Measurements from ENCODE around the gene GPR158. TPM values are rescaled to one million over a fixed set of nuclear protein-coding genes. Genes with fewer than 3 reads are reported as not detected.

GPR158 gene
- total and polyA plus RNA-seq, 2 experiments from 2014 or later, result 0.02 to 0.47 TPM

GRCh38 chr10:25457552-25457951, 282.8 kb downstream of the GPR158 start:
- TF ChIP-seq EZH2 (IDR thresholded peaks at IDR 0.05; ENCODE audit: borderline replicate concordance), result no peak
- TF ChIP-seq EZH2phosphoT487 (IDR thresholded peaks at IDR 0.05; ENCODE audit: low read depth, severe bottlenecking, unreplicated experiment), result no peak
- H3K27me3 ChIP-seq, result no peaks in the 10 kb centered on the region
- no peaks in the 10 kb centered on the region for H3K4me1 ChIP-seq (ENCODE audit: insufficient read depth)
- H4K20me1 ChIP-seq (ENCODE audit: insufficient read depth, poor library complexity, severe bottlenecking), result no peaks in the 10 kb centered on the region
- no peaks in the 10 kb centered on the region for H3K36me3 ChIP-seq (replicated peaks; ENCODE audit: insufficient read depth, low read depth)
- 91% methylated on average over 2 of the region's 2 CpGs for WGBS (ENCODE audit: low lambda C conversion rate, missing lambda C conversion rate)
- H2AFZ ChIP-seq, result no peak overlapping the region
- no peaks in the 10 kb centered on the region for H3K9me2 ChIP-seq (replicated peaks; ENCODE audit: insufficient read depth)
- H3K4me3 ChIP-seq, result no peak overlapping the region
- H3K79me2 ChIP-seq, result no peaks in the 10 kb centered on the region
- H3K9me3 ChIP-seq (ENCODE audit: low read depth), result no peaks in the 10 kb centered on the region
- H3K27ac ChIP-seq, result no peak overlapping the region
- DNase-seq (ENCODE audit: low spot score), result no peak
- no peak overlapping the region for H3K4me2 ChIP-seq

GRCh38 chr10:25465582-25466372, 291.0 kb downstream of the GPR158 start:
- Histone ChIP-seq H3K4me1 (ENCODE audit: insufficient read depth) (no peaks in the 10 kb centered on the region), H3K9me2 (replicated peaks; ENCODE audit: insufficient read depth) (no peaks in the 10 kb centered on the region), H3K9me3 (ENCODE audit: low read depth) (no peaks in the 10 kb centered on the region), H3K36me3 (replicated peaks; ENCODE audit: insufficient read depth, low read depth) (no peaks in the 10 kb centered on the region), H2AFZ (no peak overlapping the region), H3K27me3 (no peaks in the 10 kb centered on the region), H3K4me3 (no peak overlapping the region), H3K4me2 (no peak overlapping the region), H3K79me2 (no peaks in the 10 kb centered on the region), H3K27ac (no peak overlapping the region), H4K20me1 (ENCODE audit: insufficient read depth, poor library complexity, severe bottlenecking) (no peaks in the 10 kb centered on the region)
- TF ChIP-seq CTCF (IDR thresholded peaks at IDR 0.05; ENCODE audit: poor library complexity) (no peak), EZH2phosphoT487 (IDR thresholded peaks at IDR 0.05; ENCODE audit: low read depth, severe bottlenecking, unreplicated experiment) (no peak), EZH2 (IDR thresholded peaks at IDR 0.05; ENCODE audit: borderline replicate concordance) (no peak)
- DNase-seq (ENCODE audit: low spot score), result no peak
- WGBS (ENCODE audit: low lambda C conversion rate, missing lambda C conversion rate), result 93% methylated on average over 20 of the region's 20 CpGs

- Histone ChIP-seq H3K79me2 (no peaks in the 10 kb centered on the region), H3K4me3 (no peak overlapping the region), H3K36me3 (replicated peaks; ENCODE audit: insufficient read depth, low read depth) (no peaks in the 10 kb centered on the region), H3K9me3 (ENCODE audit: low read depth) (no peaks in the 10 kb centered on the region), H4K20me1 (ENCODE audit: insufficient read depth, poor library complexity, severe bottlenecking) (no peaks in the 10 kb centered on the region), H3K27ac (no peak overlapping the region), H3K4me2 (no peak overlapping the region), H2AFZ (no peak overlapping the region), H3K4me1 (ENCODE audit: insufficient read depth) (no peaks in the 10 kb centered on the region), H3K27me3 (no peaks in the 10 kb centered on the region), H3K9me2 (replicated peaks; ENCODE audit: insufficient read depth) (no peaks in the 10 kb centered on the region)
- 89% methylated on average over 8 of the region's 8 CpGs for WGBS (ENCODE audit: low lambda C conversion rate, missing lambda C conversion rate)
- TF ChIP-seq CTCF (IDR thresholded peaks at IDR 0.05; ENCODE audit: poor library complexity) (no peak), EZH2 (IDR thresholded peaks at IDR 0.05; ENCODE audit: borderline replicate concordance) (no peak), EZH2phosphoT487 (IDR thresholded peaks at IDR 0.05; ENCODE audit: low read depth, severe bottlenecking, unreplicated experiment) (no peak)
- DNase-seq (ENCODE audit: low spot score), result no peak
These were observed 293.1 kb downstream of the GPR158 start for GRCh38 chr10:25467881-25468280.

GRCh38 chr10:25481467-25481866, 306.7 kb downstream of the GPR158 start:
- no peak for DNase-seq (ENCODE audit: low spot score)
- Histone ChIP-seq H2AFZ (no peak overlapping the region), H3K9me3 (ENCODE audit: low read depth) (no peaks in the 10 kb centered on the region), H3K36me3 (replicated peaks; ENCODE audit: insufficient read depth, low read depth) (no peaks in the 10 kb centered on the region), H3K9me2 (replicated peaks; ENCODE audit: insufficient read depth) (no peaks in the 10 kb centered on the region), H3K27ac (no peak overlapping the region), H3K4me3 (no peak overlapping the region), H3K4me1 (ENCODE audit: insufficient read depth) (no peaks in the 10 kb centered on the region), H3K4me2 (no peak overlapping the region), H3K79me2 (no peaks in the 10 kb centered on the region), H4K20me1 (ENCODE audit: insufficient read depth, poor library complexity, severe bottlenecking) (no peaks in the 10 kb centered on the region), H3K27me3 (no peaks in the 10 kb centered on the region)
- WGBS (ENCODE audit: low lambda C conversion rate, missing lambda C conversion rate), result 88% methylated on average over 3 of the region's 3 CpGs
- TF ChIP-seq CTCF (IDR thresholded peaks at IDR 0.05; ENCODE audit: poor library complexity) (no peak), EZH2 (IDR thresholded peaks at IDR 0.05; ENCODE audit: borderline replicate concordance) (no peak), EZH2phosphoT487 (IDR thresholded peaks at IDR 0.05; ENCODE audit: low read depth, severe bottlenecking, unreplicated experiment) (no peak)

All from hepatocyte (in vitro differentiated cells).